Measurements from ENCODE around the gene HDAC4.

DNA sequence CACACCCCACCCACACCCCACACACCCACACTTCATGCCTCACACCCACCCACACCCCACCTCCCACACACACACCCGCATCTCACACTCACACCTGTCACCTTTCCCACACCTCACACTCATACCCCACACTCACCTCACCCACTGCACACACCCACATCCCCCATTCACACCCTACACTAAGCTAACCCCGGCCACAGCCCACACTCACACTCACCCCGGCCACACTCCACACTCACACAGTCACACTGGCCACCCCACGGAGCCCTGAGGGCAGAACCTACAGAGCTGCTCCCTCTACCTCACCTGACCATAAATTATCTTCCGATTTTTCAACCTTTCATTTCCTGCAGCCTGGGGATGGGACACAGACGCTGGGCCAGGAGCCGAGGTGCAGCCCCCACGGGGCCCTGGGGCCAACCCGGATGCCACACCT is 241.3 kb downstream of the HDAC4 start:
- TF ChIP-seq, protein P1, sequence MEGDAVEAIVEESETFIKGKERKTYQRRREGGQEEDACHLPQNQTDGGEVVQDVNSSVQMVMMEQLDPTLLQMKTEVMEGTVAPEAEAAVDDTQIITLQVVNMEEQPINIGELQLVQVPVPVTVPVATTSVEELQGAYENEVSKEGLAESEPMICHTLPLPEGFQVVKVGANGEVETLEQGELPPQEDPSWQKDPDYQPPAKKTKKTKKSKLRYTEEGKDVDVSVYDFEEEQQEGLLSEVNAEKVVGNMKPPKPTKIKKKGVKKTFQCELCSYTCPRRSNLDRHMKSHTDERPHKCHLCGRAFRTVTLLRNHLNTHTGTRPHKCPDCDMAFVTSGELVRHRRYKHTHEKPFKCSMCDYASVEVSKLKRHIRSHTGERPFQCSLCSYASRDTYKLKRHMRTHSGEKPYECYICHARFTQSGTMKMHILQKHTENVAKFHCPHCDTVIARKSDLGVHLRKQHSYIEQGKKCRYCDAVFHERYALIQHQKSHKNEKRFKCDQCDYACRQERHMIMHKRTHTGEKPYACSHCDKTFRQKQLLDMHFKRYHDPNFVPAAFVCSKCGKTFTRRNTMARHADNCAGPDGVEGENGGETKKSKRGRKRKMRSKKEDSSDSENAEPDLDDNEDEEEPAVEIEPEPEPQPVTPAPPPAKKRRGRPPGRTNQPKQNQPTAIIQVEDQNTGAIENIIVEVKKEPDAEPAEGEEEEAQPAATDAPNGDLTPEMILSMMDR (IDR thresholded peaks at IDR 0.05), result no peak
- TF ChIP-seq POLR2AphosphoS5 (IDR thresholded peaks at IDR 0.05), result no peak
- TF ChIP-seq POLR2A (IDR thresholded peaks at IDR 0.05), result no peak

Measured in stomach (tissue), 4 donors.